Measurements from ENCODE around the gene ADCY10. TPM values are rescaled to one million over a fixed set of nuclear protein-coding genes. Genes with fewer than 3 reads are reported as not detected.

ADCY10 gene
- total RNA-seq, 1 donor from 2014 or later = 0.94 TPM

GRCh38 chr1:167936930-167937708 is 23.2 kb upstream of the ADCY10 start, which contains the start of gene MPC2:
MPC2 (minus strand) TSS chr1:167937072; CDS start chr1:167935841, 1,231 bp downstream.
- Mint-ChIP-seq H3K27me3 (ENCODE audit: unreplicated experiment) (no peaks in the 10 kb centered on the region), H3K27ac (ENCODE audit: unreplicated experiment) (peak within 1 kb of the TSS; percentile 100), H3K36me3 (ENCODE audit: unreplicated experiment) (no peaks in the 10 kb centered on the region), H3K4me1 (ENCODE audit: unreplicated experiment) (peaks cover 51% of the 10 kb centered on the region), H3K9me3 (ENCODE audit: unreplicated experiment) (no peaks in the 10 kb centered on the region), H3K4me3 (ENCODE audit: unreplicated experiment) (peak within 1 kb of the TSS; percentile 89)
- TF ChIP-seq, protein P1, sequence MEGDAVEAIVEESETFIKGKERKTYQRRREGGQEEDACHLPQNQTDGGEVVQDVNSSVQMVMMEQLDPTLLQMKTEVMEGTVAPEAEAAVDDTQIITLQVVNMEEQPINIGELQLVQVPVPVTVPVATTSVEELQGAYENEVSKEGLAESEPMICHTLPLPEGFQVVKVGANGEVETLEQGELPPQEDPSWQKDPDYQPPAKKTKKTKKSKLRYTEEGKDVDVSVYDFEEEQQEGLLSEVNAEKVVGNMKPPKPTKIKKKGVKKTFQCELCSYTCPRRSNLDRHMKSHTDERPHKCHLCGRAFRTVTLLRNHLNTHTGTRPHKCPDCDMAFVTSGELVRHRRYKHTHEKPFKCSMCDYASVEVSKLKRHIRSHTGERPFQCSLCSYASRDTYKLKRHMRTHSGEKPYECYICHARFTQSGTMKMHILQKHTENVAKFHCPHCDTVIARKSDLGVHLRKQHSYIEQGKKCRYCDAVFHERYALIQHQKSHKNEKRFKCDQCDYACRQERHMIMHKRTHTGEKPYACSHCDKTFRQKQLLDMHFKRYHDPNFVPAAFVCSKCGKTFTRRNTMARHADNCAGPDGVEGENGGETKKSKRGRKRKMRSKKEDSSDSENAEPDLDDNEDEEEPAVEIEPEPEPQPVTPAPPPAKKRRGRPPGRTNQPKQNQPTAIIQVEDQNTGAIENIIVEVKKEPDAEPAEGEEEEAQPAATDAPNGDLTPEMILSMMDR (IDR thresholded peaks at IDR 0.05) = no peak
- DNase-seq (ENCODE audit: extremely low spot score, unreplicated experiment) = no peak

DNA sequence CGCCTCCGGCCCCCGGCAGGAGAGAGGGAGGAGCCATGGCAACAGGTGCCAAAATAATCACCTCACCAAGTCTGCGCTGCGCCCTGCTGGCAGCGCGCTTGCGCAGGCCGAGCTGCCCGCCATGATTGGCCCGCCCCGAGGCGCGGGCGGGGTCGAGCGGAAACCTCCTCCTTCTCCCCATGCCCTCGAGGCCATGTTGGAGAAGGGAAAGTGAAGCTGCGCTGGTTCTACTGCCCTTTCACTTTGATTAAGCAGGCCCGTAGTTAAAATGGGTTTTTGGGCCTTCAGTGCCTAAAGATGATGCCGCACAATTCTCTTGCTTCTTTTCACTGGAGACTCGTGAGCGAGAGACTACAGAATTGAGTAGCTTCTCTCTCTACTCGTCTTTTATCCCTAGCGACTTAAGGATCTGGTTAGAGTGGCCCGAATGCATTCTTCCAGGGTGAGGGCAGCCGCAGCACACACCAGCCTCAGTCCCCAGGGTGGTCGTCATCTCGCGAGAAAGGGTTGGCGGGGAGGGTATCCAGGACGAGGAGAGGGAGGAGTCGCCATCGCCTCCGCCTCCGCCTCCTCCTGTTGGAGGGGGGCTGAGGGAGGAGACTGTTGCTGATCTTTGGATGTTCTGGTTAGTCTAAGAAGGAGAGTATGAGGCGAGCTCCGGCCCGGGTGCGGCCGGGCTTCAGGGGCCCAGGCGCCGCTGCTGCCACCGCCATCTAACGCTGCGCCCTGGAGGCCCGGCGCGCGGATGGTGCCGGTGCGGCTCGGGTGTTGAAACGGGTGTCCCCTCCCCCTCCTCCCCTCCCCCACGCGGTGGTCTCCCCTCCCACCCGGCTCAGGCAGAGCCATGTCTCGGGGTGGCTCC is 22.4 kb upstream of the ADCY10 start, which contains the start of gene DCAF6:
Gene DCAF6, plus strand, starts transcription at position 616 of the 862 bp plus-strand sequence. Its CDS starts 229 bp downstream, at position 845.
- peak within 1 kb of the TSS; percentile 100 for H3K27ac Mint-ChIP-seq (ENCODE audit: unreplicated experiment)
- TF ChIP-seq, protein P1 (IDR thresholded peaks at IDR 0.05) = no peak
- H3K36me3 Mint-ChIP-seq (ENCODE audit: unreplicated experiment) = no peaks in the 10 kb centered on the region
- no peaks in the 10 kb centered on the region for H3K9me3 Mint-ChIP-seq (ENCODE audit: unreplicated experiment)
- H3K27me3 Mint-ChIP-seq (ENCODE audit: unreplicated experiment) = no peaks in the 10 kb centered on the region
- peaks cover 44% of the 10 kb centered on the region for H3K4me1 Mint-ChIP-seq (ENCODE audit: unreplicated experiment)
- peak within 1 kb of the TSS; percentile 89 for H3K4me3 Mint-ChIP-seq (ENCODE audit: unreplicated experiment)
- peak; percentile 99 for DNase-seq (ENCODE audit: extremely low spot score, unreplicated experiment)

DNA sequence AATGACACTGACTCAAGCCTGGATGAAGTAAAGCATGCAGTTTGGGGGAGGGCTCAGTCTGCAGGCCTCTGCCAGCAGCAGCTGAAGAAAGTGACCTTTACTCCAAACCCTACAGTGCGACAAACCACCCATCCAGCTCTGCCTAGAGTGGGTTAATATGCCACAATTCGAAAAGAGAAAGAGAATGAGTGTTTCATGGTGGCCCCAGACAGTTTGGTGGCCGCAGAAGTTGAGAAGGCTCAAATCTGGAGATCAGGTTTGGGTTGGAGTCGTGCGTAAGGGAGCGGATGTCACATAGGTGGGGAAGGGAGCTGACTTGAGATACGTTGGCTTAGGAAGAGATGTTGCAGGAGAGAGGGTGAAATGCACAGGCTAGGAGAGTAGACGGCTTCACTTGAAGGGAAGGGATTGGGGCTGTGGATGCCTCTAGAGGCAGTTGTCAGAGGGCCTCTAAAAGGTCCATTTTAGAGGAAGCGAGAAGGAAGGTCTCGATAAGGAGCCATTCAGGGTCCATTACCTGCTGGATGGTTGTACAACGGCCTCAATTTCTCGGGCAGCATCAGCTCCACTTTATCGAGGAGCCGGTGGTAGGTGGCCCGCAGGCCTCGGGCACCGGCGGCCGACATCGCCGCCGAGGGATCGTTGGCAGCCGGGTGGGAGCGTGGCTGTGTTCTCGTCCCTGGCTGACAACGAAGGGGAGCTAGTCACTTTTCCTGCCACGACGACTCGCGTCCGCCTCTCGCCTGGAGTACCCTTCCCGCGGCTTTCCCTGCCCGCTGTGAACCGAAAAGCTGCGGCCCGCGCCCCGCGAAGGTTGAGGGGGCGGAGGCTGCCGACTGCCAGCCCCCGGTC is 21.5 kb upstream of the ADCY10 start:
- Mint-ChIP-seq H3K4me1 (ENCODE audit: unreplicated experiment) (peaks cover 41% of the 10 kb centered on the region), H3K9me3 (ENCODE audit: unreplicated experiment) (no peaks in the 10 kb centered on the region), H3K36me3 (ENCODE audit: unreplicated experiment) (no peaks in the 10 kb centered on the region), H3K27ac (ENCODE audit: unreplicated experiment) (peak overlapping the region; percentile 100), H3K27me3 (ENCODE audit: unreplicated experiment) (no peaks in the 10 kb centered on the region), H3K4me3 (ENCODE audit: unreplicated experiment) (peak overlapping the region; percentile 89)
- TF ChIP-seq, protein P1 (IDR thresholded peaks at IDR 0.05) = no peak
- DNase-seq (ENCODE audit: extremely low spot score, unreplicated experiment) = no peak

DNA sequence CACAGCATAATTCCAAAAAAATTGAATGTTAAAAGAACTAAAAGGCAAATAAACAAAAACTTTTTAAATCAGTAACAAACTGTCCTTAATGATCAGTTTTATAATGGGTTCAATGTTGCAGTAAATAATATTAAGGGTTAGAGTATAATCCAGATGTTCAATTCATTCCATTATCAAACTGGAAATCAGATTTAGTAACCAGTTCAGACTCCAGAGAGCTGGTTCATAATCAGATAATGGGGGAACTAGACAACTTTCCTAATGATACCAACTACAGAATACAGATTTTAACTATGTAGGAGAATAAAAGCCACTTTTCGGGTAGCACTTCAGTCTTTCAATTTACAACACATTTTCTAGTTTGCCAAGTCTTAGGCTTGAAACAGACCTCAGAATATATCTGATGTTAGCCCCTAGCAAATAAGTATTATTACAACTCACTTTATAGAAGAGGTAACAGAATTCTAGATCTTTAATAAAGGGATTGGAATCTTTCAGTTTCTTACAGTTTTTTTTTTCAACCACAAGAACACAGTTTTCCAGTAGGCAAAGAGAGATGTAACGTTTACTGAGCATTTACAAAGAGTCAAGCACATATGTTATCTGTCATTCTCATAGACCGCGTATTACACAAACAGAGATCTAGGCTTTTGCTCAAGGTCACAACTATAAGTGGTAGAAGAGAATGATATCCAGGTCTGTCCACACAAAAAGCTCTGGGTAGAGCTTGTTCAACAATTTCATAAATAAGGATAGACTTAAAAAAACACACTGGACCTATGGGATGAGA is 20.7 kb upstream of the ADCY10 start:
- peak overlapping the region; percentile 89 for H3K4me3 Mint-ChIP-seq (ENCODE audit: unreplicated experiment)
- peak overlapping the region; percentile 100 for H3K27ac Mint-ChIP-seq (ENCODE audit: unreplicated experiment)
- H3K36me3 Mint-ChIP-seq (ENCODE audit: unreplicated experiment) = no peaks in the 10 kb centered on the region
- no peaks in the 10 kb centered on the region for H3K9me3 Mint-ChIP-seq (ENCODE audit: unreplicated experiment)
- TF ChIP-seq, protein P1 (IDR thresholded peaks at IDR 0.05) = no peak
- H3K27me3 Mint-ChIP-seq (ENCODE audit: unreplicated experiment) = no peaks in the 10 kb centered on the region
- H3K4me1 Mint-ChIP-seq (ENCODE audit: unreplicated experiment) = peaks cover 39% of the 10 kb centered on the region
- no peak for DNase-seq (ENCODE audit: extremely low spot score, unreplicated experiment)

All from osteocyte (in vitro differentiated cells).